ENCODE results near the gene HDGFL3.

DNA sequence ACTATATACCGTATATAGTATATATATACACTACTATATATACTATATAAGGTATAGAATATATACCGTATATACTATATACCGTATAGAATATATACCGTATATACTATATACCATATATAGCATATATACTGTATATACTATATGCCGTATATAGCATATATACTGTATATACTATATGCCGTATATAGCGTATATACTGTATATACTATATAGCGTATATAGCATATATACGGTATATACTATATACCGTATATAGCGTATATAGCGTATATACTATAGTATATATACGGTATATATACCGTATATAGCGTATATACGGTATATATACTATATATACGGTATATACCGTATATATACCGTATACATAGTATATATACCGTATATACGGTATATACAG is 22.6 kb upstream of the HDGFL3 start:
- TF ChIP-seq, protein P1, sequence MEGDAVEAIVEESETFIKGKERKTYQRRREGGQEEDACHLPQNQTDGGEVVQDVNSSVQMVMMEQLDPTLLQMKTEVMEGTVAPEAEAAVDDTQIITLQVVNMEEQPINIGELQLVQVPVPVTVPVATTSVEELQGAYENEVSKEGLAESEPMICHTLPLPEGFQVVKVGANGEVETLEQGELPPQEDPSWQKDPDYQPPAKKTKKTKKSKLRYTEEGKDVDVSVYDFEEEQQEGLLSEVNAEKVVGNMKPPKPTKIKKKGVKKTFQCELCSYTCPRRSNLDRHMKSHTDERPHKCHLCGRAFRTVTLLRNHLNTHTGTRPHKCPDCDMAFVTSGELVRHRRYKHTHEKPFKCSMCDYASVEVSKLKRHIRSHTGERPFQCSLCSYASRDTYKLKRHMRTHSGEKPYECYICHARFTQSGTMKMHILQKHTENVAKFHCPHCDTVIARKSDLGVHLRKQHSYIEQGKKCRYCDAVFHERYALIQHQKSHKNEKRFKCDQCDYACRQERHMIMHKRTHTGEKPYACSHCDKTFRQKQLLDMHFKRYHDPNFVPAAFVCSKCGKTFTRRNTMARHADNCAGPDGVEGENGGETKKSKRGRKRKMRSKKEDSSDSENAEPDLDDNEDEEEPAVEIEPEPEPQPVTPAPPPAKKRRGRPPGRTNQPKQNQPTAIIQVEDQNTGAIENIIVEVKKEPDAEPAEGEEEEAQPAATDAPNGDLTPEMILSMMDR (IDR thresholded peaks at IDR 0.05), result no peak
- TF ChIP-seq POLR2A (IDR thresholded peaks at IDR 0.05), result no peak

All from sigmoid colon (tissue), 3 donors.